Testis (tissue), 3 donors: Measurements from ENCODE around the gene IGF1R. TPM values are rescaled to one million over a fixed set of nuclear protein-coding genes. Genes with fewer than 3 reads are reported as not detected.

ENCODE experiments used
- DNase-seq: peaks from one replicate; pipeline ENCODE4 v3.0.0-alpha.2; 2019
- H3K27ac ChIP-seq, 2 donors: fragments of 200-600 bp; sonication (generic); one replicate each; pipeline ENCODE4 v1.5.1; 2019
- H3K27me3 ChIP-seq: fragments of 200-600 bp; sonication (generic); one replicate; pipeline ENCODE4 v1.5.1; 2019
- H3K36me3 ChIP-seq: fragments of 200-600 bp; sonication (generic); one replicate; pipeline ENCODE4 v1.5.1; 2017; ENCODE audit warnings: low read depth; ENCODE audit errors: missing control alignments
- H3K4me1 ChIP-seq: fragments of 200-600 bp; sonication (generic); one replicate; pipeline ENCODE4 v1.5.1; 2019
- H3K4me3 ChIP-seq, 2 donors: fragments of 200-600 bp; sonication (generic); one replicate each; pipeline ENCODE4 v1.5.1; 2017 to 2019
- H3K9me3 ChIP-seq: fragments of 200-600 bp; sonication (generic); one replicate; pipeline ENCODE4 v1.5.1; 2017
- CTCF ChIP-seq, 3 experiments: fragments of 450-650 bp in 2 of 3; fragments of 200-600 bp in 1 of 3; sonication (generic) in 1 of 3; IDR thresholded peaks; one replicate each; pipeline ENCODE4 v1.5.1; 2016 to 2019; ENCODE audit warnings: antibody characterized with exemption in 3 of 3, mild to moderate bottlenecking in 2 of 3, moderate library complexity in 1 of 3
- POLR2A ChIP-seq: fragments of 450-650 bp; IDR thresholded peaks from one replicate; pipeline ENCODE4 v1.6.1; 2017; ENCODE audit warnings: antibody characterized with exemption, mild to moderate bottlenecking, moderate library complexity
- WGBS, 2 donors: methylation state at CpG; one replicate each; pipeline ENCODE4 v1.1.5; 2018; 5-methylcytosine and 5-hydroxymethylcytosine counted together
- intact Hi-C: fragments of 100-400 bp; cut with DNase I; formaldehyde crosslinking; loops from one replicate; pipeline ENCODE4 v1.15.1; 2023; ENCODE audit warnings: low total_unique reads
- polyA plus RNA-seq: library from polyadenylated mRNA; stranded (reverse); fragments of 350-450 nt; fragmentation: Illumina TruSeq; extraction: RNeasy Lipid Tissue Mini Kit (QIAGEN cat#74804); gene quantifications from one replicate; pipeline ENCODE4 v1.2.3, GENCODE V29; 2014; ENCODE audit warnings: low read depth, low replicate concordance; ENCODE audit not compliant: insufficient read depth
- total RNA-seq, 2 donors: library from RNA; depleted of rRNA; stranded (reverse); fragments of >200 nt; gene quantifications; one replicate each; pipeline ENCODE4 v1.2.3, GENCODE V29; 2016

The IGF1R gene
- total and polyA plus RNA-seq, 3 donors from 2014 or later = 25.8 to 172 (median 157) TPM

- no peaks in the 10 kb centered on the region for H3K36me3 ChIP-seq
- H3K9me3 ChIP-seq = no peaks in the 10 kb centered on the region
- no peak overlapping the region for H3K27ac ChIP-seq
- 59 to 70% methylated on average over 3 of the region's 3 CpGs for WGBS, 2 donors
- TF ChIP-seq POLR2A (no peak), CTCF (IDR thresholded peaks at IDR 0.05) (no peak)
- no peak for DNase-seq
- H3K27me3 ChIP-seq = no peaks in the 10 kb centered on the region
- intact Hi-C loops = no loop called here
- H3K4me1 ChIP-seq = peaks cover 16% of the 10 kb centered on the region
- no peak overlapping the region for H3K4me3 ChIP-seq
These were observed 74.9 kb downstream of the IGF1R start for GRCh38 chr15:98723195-98723594.

GRCh38 chr15:98724048-98724447, 75.7 kb downstream of the IGF1R start:
- intact Hi-C loops = no loop called here
- Histone ChIP-seq H3K9me3 (no peaks in the 10 kb centered on the region), H3K4me3 (no peak overlapping the region), H3K4me1 (peaks cover 16% of the 10 kb centered on the region), H3K36me3 (no peaks in the 10 kb centered on the region), H3K27me3 (no peaks in the 10 kb centered on the region), H3K27ac (no peak overlapping the region)
- 65 to 81% methylated on average over 1 of the region's 1 CpG for WGBS, 2 donors
- no peak for DNase-seq
- no peak for TF ChIP-seq POLR2A
- no peak for TF ChIP-seq CTCF (IDR thresholded peaks at IDR 0.05)

- WGBS, 2 donors = 77 to 91% methylated on average over 9 of the region's 9 CpGs
These were observed 76.2 kb downstream of the IGF1R start for GRCh38 chr15:98724494-98724893.

DNA sequence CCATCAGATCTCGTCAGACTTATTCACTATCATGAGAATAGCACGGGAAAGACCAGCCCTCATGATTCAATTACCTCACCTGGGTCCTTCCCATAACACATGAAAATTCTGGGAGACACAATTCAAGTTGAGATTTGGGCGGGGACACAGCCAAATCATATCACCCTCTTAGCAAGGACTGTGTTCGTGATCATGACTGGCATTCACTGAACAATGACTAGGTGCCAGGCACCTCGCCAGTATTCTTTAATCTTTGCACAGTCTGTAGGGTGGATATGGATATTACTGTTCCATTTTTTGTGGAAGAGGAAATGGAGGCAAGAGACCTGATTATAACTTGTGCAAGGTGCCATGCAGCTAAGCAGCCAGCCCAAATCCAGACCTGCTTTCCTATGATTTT, 77.5 kb downstream of the IGF1R start:
- no peaks in the 10 kb centered on the region for H3K27me3 ChIP-seq
- H3K36me3 ChIP-seq = no peaks in the 10 kb centered on the region
- 71 to 88% methylated on average over 5 of the region's 5 CpGs for WGBS, 2 donors
- no peak overlapping the region for H3K4me3 ChIP-seq
- no peak overlapping the region for H3K27ac ChIP-seq
- no peaks in the 10 kb centered on the region for H3K9me3 ChIP-seq
- peaks cover 23% of the 10 kb centered on the region for H3K4me1 ChIP-seq
- DNase-seq = no peak
- no peak for TF ChIP-seq CTCF (IDR thresholded peaks at IDR 0.05)
- no peak for TF ChIP-seq POLR2A
- intact Hi-C loops = no loop called here

More at GRCh38 chr15:98724494-98724893, 76.2 kb downstream of the IGF1R start:
- Histone ChIP-seq H3K27me3 (no peaks in the 10 kb centered on the region), H3K4me3 (no peak overlapping the region), H3K9me3 (no peaks in the 10 kb centered on the region), H3K27ac (no peak overlapping the region), H3K36me3 (no peaks in the 10 kb centered on the region), H3K4me1 (peaks cover 16% of the 10 kb centered on the region)
- intact Hi-C loops = no loop called here
- TF ChIP-seq CTCF (IDR thresholded peaks at IDR 0.05) (no peak), POLR2A (no peak)
- DNase-seq = no peak
